ENCODE data around the gene CLCNKB. TPM values are rescaled to one million over a fixed set of nuclear protein-coding genes. Genes with fewer than 3 reads are reported as not detected.
"Not testable (repeated sequence)": the region's sequence is repeated elsewhere in the genome, so short reads cannot be mapped to it uniquely, and the experiment has no call there.

The CLCNKB gene
- total and polyA plus RNA-seq, 2 experiments from 2014 or later = 1.3 to 1.9 TPM

DNA sequence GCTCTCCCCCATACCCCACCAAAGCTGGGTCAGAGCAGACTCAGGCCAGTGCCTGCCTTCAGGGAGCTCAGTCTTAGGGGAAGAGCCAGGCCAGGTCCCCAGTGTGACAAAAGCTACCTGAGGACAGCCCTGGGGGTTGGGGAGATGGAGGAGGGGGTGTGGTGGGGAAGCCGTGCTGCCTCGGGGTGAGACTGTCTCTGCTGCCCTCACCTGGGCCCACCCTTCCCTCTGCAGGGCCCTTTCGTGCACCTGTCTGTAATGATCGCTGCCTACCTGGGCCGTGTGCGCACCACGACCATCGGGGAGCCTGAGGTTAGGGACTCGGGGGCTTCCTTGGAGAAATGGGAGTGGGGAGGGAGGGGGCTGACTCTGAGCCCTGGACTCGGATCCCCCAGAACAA is 17.3 kb upstream of the CLCNKB start:
- H3K9me3 Mint-ChIP-seq; H3K27ac Mint-ChIP-seq; H3K27me3 ChIP-seq (ENCODE audit: insufficient read depth); H4K20me1 ChIP-seq (replicated peaks; ENCODE audit: insufficient read depth); H3K36me3 Mint-ChIP-seq (ENCODE audit: low read depth); H3K36me3 ChIP-seq (ENCODE audit: insufficient read depth); H3K27ac ChIP-seq (ENCODE audit: low read depth); H3F3A ChIP-seq (replicated peaks; ENCODE audit: low read depth); H3K9me2 ChIP-seq (ENCODE audit: insufficient read depth); H3K79me2 ChIP-seq (replicated peaks; ENCODE audit: insufficient read depth): not testable (repeated sequence)
- H3K4me1 Mint-ChIP-seq = peaks cover 11% of the 10 kb centered on the region
- peak overlapping the region; percentile 57 for H3K4me3 ChIP-seq
- H3K27me3 Mint-ChIP-seq (ENCODE audit: insufficient read depth, low read depth, poor library complexity) = peaks cover 26% of the 10 kb centered on the region
- 0 out of 2 replicates have a peak overlapping the region, but pooled peaks have one; percentile 66 for H2AFZ ChIP-seq
- TF ChIP-seq, protein P1, sequence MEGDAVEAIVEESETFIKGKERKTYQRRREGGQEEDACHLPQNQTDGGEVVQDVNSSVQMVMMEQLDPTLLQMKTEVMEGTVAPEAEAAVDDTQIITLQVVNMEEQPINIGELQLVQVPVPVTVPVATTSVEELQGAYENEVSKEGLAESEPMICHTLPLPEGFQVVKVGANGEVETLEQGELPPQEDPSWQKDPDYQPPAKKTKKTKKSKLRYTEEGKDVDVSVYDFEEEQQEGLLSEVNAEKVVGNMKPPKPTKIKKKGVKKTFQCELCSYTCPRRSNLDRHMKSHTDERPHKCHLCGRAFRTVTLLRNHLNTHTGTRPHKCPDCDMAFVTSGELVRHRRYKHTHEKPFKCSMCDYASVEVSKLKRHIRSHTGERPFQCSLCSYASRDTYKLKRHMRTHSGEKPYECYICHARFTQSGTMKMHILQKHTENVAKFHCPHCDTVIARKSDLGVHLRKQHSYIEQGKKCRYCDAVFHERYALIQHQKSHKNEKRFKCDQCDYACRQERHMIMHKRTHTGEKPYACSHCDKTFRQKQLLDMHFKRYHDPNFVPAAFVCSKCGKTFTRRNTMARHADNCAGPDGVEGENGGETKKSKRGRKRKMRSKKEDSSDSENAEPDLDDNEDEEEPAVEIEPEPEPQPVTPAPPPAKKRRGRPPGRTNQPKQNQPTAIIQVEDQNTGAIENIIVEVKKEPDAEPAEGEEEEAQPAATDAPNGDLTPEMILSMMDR (conservative IDR thresholded peaks at IDR 0.05; ENCODE audit: low read depth in 2 of 2) = peak; percentile 26 to 64; a peak in 3 of 4 replicates
- peak overlapping the region; percentile 83 for H3K4me2 ChIP-seq
- peak; percentile 77 for ATAC-seq
- H3K4me3 Mint-ChIP-seq = peak overlapping the region; percentile 67; the same call in 2 of the 3 replicates
- DNase-seq (ENCODE audit: low spot score) = peak; percentile 74
- H3K4me1 ChIP-seq (ENCODE audit: insufficient read depth) = peaks cover 11% of the 10 kb centered on the region

DNA sequence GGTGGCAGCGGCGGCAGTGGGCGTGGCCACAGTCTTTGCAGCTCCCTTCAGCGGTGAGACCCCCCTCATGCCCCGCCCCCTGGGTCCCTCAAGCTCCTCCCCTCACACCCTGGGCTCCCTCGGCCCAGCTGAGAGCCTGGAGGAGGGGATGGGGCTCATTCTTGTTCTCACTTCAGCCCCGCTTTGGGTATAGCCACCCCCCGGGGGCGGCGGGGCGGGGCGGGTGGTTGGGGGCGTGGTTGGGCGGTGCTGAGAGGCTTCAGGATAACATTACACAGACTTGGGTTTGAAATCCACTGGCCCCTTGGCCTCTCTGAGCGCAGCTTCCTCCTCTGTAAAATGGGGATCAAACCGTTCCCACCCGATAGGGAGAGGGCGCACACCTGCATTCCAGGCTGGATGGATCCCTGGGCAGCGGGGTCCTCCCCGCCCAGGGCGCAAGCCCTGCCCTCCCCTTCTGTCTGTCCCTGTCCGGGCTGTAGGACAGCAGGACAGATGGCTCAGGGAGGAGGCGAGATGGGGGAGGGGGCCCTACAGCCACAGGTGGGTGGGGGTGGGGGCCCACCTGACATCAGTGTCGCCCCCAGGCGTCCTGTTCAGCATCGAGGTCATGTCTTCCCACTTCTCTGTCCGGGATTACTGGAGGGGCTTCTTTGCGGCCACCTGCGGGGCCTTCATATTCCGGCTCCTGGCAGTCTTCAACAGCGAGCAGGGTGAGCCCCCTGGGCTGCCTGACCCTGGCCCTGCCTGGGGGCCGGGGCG is 16.7 kb upstream of the CLCNKB start:
- no peaks in the 10 kb centered on the region for H3K9me2 ChIP-seq (ENCODE audit: insufficient read depth)
- no peaks in the 10 kb centered on the region for H4K20me1 ChIP-seq (replicated peaks; ENCODE audit: insufficient read depth)
- no peak overlapping the region for H3K27ac ChIP-seq (ENCODE audit: low read depth)
- no peaks in the 10 kb centered on the region for H3F3A ChIP-seq (replicated peaks; ENCODE audit: low read depth)
- Mint-ChIP-seq H3K4me1 (peaks cover 11% of the 10 kb centered on the region), H3K27ac (no peak overlapping the region), H3K36me3 (ENCODE audit: low read depth) (no peaks in the 10 kb centered on the region), H3K4me3 (peak overlapping the region; percentile 67), H3K9me3 (no peaks in the 10 kb centered on the region), H3K27me3 (ENCODE audit: insufficient read depth, low read depth, poor library complexity) (peaks cover 22% of the 10 kb centered on the region)
- peak; percentile 89 for ATAC-seq
- H3K4me3 ChIP-seq = peak overlapping the region; percentile 57
- H3K79me2 ChIP-seq (replicated peaks; ENCODE audit: insufficient read depth) = no peaks in the 10 kb centered on the region
- H3K36me3 ChIP-seq (ENCODE audit: insufficient read depth) = no peaks in the 10 kb centered on the region
- peak overlapping the region; percentile 83 for H3K4me2 ChIP-seq
- peak; percentile 96 for DNase-seq (ENCODE audit: low spot score)
- peaks cover 11% of the 10 kb centered on the region for H3K4me1 ChIP-seq (ENCODE audit: insufficient read depth)
- H2AFZ ChIP-seq = no peak overlapping the region
- no peaks in the 10 kb centered on the region for H3K27me3 ChIP-seq (ENCODE audit: insufficient read depth)
- TF ChIP-seq, protein P2, sequence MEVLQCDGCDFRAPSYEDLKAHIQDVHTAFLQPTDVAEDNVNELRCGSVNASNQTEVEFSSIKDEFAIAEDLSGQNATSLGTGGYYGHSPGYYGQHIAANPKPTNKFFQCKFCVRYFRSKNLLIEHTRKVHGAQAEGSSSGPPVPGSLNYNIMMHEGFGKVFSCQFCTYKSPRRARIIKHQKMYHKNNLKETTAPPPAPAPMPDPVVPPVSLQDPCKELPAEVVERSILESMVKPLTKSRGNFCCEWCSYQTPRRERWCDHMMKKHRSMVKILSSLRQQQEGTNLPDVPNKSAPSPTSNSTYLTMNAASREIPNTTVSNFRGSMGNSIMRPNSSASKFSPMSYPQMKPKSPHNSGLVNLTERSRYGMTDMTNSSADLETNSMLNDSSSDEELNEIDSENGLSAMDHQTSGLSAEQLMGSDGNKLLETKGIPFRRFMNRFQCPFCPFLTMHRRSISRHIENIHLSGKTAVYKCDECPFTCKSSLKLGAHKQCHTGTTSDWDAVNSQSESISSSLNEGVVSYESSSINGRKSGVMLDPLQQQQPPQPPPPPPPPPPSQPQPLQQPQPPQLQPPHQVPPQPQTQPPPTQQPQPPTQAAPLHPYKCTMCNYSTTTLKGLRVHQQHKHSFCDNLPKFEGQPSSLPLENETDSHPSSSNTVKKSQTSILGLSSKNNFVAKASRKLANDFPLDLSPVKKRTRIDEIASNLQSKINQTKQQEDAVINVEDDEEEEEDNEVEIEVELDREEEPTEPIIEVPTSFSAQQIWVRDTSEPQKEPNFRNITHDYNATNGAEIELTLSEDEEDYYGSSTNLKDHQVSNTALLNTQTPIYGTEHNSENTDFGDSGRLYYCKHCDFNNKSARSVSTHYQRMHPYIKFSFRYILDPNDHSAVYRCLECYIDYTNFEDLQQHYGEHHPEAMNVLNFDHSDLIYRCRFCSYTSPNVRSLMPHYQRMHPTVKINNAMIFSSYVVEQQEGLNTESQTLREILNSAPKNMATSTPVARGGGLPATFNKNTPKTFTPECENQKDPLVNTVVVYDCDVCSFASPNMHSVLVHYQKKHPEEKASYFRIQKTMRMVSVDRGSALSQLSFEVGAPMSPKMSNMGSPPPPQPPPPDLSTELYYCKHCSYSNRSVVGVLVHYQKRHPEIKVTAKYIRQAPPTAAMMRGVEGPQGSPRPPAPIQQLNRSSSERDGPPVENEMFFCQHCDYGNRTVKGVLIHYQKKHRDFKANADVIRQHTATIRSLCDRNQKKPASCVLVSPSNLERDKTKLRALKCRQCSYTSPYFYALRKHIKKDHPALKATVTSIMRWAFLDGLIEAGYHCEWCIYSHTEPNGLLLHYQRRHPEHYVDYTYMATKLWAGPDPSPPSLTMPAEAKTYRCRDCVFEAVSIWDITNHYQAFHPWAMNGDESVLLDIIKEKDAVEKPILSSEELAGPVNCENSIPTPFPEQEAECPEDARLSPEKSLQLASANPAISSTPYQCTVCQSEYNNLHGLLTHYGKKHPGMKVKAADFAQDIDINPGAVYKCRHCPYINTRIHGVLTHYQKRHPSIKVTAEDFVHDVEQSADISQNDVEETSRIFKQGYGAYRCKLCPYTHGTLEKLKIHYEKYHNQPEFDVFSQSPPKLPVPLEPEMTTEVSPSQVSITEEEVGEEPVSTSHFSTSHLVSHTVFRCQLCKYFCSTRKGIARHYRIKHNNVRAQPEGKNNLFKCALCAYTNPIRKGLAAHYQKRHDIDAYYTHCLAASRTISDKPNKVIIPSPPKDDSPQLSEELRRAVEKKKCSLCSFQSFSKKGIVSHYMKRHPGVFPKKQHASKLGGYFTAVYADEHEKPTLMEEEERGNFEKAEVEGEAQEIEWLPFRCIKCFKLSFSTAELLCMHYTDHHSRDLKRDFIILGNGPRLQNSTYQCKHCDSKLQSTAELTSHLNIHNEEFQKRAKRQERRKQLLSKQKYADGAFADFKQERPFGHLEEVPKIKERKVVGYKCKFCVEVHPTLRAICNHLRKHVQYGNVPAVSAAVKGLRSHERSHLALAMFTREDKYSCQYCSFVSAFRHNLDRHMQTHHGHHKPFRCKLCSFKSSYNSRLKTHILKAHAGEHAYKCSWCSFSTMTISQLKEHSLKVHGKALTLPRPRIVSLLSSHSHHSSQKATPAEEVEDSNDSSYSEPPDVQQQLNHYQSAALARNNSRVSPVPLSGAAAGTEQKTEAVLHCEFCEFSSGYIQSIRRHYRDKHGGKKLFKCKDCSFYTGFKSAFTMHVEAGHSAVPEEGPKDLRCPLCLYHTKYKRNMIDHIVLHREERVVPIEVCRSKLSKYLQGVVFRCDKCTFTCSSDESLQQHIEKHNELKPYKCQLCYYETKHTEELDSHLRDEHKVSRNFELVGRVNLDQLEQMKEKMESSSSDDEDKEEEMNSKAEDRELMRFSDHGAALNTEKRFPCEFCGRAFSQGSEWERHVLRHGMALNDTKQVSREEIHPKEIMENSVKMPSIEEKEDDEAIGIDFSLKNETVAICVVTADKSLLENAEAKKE (CRISPR knock-in tag; IDR thresholded peaks at IDR 0.05) = no peak
- TF ChIP-seq, protein P3, sequence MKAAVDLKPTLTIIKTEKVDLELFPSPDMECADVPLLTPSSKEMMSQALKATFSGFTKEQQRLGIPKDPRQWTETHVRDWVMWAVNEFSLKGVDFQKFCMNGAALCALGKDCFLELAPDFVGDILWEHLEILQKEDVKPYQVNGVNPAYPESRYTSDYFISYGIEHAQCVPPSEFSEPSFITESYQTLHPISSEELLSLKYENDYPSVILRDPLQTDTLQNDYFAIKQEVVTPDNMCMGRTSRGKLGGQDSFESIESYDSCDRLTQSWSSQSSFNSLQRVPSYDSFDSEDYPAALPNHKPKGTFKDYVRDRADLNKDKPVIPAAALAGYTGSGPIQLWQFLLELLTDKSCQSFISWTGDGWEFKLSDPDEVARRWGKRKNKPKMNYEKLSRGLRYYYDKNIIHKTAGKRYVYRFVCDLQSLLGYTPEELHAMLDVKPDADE (IDR thresholded peaks at IDR 0.05) = no peak
- no peak for TF ChIP-seq ZNF331 (CRISPR knock-in tag; IDR thresholded peaks at IDR 0.05; ENCODE audit: low read depth)
- TF ChIP-seq, protein P4, sequence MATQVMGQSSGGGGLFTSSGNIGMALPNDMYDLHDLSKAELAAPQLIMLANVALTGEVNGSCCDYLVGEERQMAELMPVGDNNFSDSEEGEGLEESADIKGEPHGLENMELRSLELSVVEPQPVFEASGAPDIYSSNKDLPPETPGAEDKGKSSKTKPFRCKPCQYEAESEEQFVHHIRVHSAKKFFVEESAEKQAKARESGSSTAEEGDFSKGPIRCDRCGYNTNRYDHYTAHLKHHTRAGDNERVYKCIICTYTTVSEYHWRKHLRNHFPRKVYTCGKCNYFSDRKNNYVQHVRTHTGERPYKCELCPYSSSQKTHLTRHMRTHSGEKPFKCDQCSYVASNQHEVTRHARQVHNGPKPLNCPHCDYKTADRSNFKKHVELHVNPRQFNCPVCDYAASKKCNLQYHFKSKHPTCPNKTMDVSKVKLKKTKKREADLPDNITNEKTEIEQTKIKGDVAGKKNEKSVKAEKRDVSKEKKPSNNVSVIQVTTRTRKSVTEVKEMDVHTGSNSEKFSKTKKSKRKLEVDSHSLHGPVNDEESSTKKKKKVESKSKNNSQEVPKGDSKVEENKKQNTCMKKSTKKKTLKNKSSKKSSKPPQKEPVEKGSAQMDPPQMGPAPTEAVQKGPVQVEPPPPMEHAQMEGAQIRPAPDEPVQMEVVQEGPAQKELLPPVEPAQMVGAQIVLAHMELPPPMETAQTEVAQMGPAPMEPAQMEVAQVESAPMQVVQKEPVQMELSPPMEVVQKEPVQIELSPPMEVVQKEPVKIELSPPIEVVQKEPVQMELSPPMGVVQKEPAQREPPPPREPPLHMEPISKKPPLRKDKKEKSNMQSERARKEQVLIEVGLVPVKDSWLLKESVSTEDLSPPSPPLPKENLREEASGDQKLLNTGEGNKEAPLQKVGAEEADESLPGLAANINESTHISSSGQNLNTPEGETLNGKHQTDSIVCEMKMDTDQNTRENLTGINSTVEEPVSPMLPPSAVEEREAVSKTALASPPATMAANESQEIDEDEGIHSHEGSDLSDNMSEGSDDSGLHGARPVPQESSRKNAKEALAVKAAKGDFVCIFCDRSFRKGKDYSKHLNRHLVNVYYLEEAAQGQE (IDR thresholded peaks at IDR 0.05; ENCODE audit: unreplicated experiment) = no peak
- TF ChIP-seq STAT1 (IDR thresholded peaks at IDR 0.05; ENCODE audit: unreplicated experiment) = no peak
- TF ChIP-seq EZH2 (IDR thresholded peaks at IDR 0.05; ENCODE audit: low read depth, unreplicated experiment) = no peak
- TF ChIP-seq ZNF114 (CRISPR knock-in tag; IDR thresholded peaks at IDR 0.05) = no peak
